ENCODE measurements around the gene NUCB1. TPM values are rescaled to one million over a fixed set of nuclear protein-coding genes. Genes with fewer than 3 reads are reported as not detected.

The NUCB1 gene
- total and polyA plus RNA-seq, 2 donors (not counting 3 experiments of a cell fraction or from before 2014, with no cell fraction given) = 194 to 231 TPM

GRCh38 chr19:48868114-48868886 lies 31.8 kb upstream of the NUCB1 start, which contains the start of gene PLEKHA4:
PLEKHA4 (minus strand) TSS chr19:48868617; CDS start chr19:48867620, 997 bp downstream.
- intact Hi-C loops (cut with micrococcal nuclease) (no loop called here), dilution Hi-C loops (cut with MboI; ENCODE audit: extremely low pct_ligation_motif_present, low sequenced_read_pairs) (no loop called here)
- ChIA-PET CTCF (interaction anchor here (2.1 to 2.6 kb wide), 3 partner anchors 26 to 102 kb away, joined by 7 to 12 read pairs (median 9); no protein-coding TSS in a partner anchor), POLR2A (no interaction called here)
- Histone ChIP-seq H3K9me1 (replicated peaks; ENCODE audit: control insufficient read depth, extremely low read depth, insufficient read depth, low read length) (no peaks in the 10 kb centered on the region), H3K4me1 (ENCODE audit: control insufficient read depth, extremely low read depth, insufficient read depth, low read length) (peaks cover 12% of the 10 kb centered on the region), H3K4me2 (ENCODE audit: insufficient read depth, low read length) (peak within 1 kb of the TSS; percentile 37), H3K9ac (replicated peaks; ENCODE audit: extremely low read depth, insufficient read depth, low read length) (no peak within 1 kb of the TSS), H3K9me3 (replicated peaks; ENCODE audit: control insufficient read depth, insufficient read depth, low read length) (no peaks in the 10 kb centered on the region), H3K27me3 (ENCODE audit: control insufficient read depth in 2 of 2, insufficient read depth in 2 of 2, low read length in 2 of 2) (no peaks in the 10 kb centered on the region), H4K20me1 (replicated peaks; ENCODE audit: control insufficient read depth, extremely low read depth, insufficient read depth, low read length) (no peaks in the 10 kb centered on the region), H3K36me3 (ENCODE audit: control insufficient read depth in 2 of 2, extremely low read depth in 1 of 2, insufficient read depth in 2 of 2, low read length in 2 of 2) (peaks cover 1 to 2% of the 10 kb centered on the region in 2 experiments), H3K27ac (ENCODE audit: insufficient read depth, low read depth, low read length) (no peak within 1 kb of the TSS), H3K79me2 (ENCODE audit: control insufficient read depth, insufficient read depth, low read length) (peaks cover 10% of the 10 kb centered on the region), H2AFZ (ENCODE audit: low read depth, low read length) (peak within 1 kb of the TSS; percentile 73), H3K4me3 (replicated peaks in 1 of 3; ENCODE audit: insufficient read depth in 1 of 3, low read depth in 1 of 3, low read length in 3 of 3) (peak within 1 kb of the TSS in 2 of 3 experiments; percentile 23)
- BruUV-seq (replicated peaks) = no TSS peak
- FAIRE-seq (peak; percentile 71), DNase-seq (ENCODE audit: low read depth, low spot score) (peak; percentile 37)
- no peak for TF ChIP-seq MAX (IDR thresholded peaks at IDR 0.05; ENCODE audit: insufficient read depth, insufficient read length)
- no peak for TF ChIP-seq POLR2AphosphoS5 (IDR thresholded peaks at IDR 0.05; ENCODE audit: insufficient read depth, low read depth, low read length)
- no peak for TF ChIP-seq FOS (IDR thresholded peaks at IDR 0.05; ENCODE audit: borderline replicate concordance, insufficient read depth, low read length)
- no peak for TF ChIP-seq GATA2 (IDR thresholded peaks at IDR 0.05; ENCODE audit: insufficient read depth, insufficient read length, low read depth, low read length)
- peak; percentile 24 for TF ChIP-seq POLR2A (IDR thresholded peaks at IDR 0.05; ENCODE audit: low read depth, low read length)
- TF ChIP-seq EZH2 (IDR thresholded peaks at IDR 0.05; ENCODE audit: borderline replicate concordance, low read depth, low read length, severe bottlenecking) = no peak

Measured in endothelial cell of umbilical vein (primary cell).